HG03571 (cell line): ENCODE measurements around the gene FAM163B.
"Not testable (repeated sequence)": the region's sequence is repeated elsewhere in the genome, so short reads cannot be mapped to it uniquely, and the experiment has no call there.

Source experiments
- ATAC-seq: cut with Tn5 transposase; IDR thresholded peaks from one replicate; pipeline ENCODE4 v1.9.1; 2021; ENCODE audit not compliant: unreplicated experiment

FAM163B gene

DNA sequence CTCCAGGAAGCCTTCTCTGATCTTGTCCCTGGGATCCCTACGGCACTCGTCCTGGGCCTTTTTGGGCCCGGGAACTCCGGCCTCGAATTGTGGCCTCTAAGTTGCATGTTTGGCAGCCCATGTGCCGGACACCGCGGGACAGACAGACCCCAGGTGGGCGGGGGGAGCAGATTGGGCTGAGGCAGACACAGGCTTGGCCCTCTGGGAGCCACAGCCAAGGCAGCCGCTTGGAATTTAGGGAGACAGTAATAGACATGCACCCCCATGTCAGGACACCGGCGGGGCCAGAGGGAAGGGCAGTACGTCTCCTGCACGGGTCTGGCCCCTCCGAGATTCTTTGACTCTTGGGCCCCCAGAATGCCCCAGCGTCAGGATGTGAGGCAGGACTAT is 38.5 kb downstream of the FAM163B start:
- ATAC-seq, result no peak

DNA sequence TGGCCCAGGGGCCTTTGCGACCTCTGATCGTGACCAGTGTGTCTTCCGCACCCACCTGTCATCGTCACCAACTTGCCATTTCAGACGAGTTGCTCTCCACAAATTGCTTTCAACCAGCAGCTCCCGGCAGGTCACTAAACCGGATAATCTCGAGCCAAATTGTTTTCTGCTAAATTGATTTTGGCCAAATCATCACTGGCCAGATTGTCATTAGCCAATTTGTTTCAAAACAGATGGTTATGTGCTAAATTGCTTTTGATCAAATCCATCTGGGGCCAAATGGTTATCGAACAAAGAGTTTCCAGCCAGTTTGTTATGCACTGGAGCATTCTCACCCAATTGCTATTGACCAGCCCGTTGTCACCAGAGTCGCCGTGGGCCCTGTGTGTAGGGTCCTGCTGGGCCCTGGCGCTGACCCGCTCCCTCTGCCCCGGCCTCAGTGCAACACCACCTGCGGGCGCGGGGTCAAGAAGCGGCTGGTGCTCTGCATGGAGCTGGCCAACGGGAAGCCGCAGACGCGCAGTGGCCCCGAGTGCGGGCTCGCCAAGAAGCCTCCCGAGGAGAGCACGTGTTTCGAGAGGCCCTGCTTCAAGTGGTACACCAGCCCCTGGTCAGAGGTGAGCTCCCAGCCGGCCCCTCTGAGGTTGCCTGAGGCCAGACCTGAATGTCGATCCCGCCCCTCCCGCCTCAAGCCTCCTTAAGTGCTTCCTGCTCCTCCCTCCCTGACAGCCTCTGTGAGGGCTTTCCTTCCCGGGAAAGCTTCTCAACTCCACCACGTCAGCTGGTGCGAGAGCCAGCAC is 39.1 kb downstream of the FAM163B start:
- ATAC-seq, result no peak

DNA sequence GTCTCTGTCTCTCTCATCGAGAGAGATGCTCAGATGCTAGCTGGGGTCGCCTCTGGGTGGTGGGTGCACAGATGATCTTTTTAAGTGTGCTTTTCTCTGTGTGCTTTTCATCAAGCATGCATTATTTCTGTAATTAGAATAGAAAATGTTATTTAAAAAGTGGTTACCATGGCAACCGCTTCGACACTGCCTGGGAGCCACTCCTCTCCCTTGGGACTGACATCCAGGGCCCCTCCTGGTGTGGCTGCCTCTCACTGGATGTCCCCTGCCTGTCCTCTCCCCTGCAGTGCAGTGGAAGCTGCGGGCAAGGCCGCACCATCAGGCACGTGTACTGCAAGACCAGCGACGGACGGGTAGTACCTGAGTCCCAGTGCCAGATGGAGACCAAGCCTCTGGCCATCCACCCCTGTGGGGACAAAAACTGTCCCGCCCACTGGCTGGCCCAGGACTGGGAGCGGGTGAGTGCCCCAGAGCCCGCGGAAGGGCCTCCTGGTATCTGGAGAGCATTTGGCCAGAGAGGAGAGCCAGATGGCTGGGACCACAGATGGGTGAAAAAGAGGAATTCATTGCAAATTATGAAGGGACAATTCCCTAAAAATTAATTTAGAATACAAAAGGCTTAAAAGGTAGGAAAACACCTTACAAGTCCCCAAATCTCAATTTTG is 39.9 kb downstream of the FAM163B start:
- ATAC-seq, result no peak

DNA sequence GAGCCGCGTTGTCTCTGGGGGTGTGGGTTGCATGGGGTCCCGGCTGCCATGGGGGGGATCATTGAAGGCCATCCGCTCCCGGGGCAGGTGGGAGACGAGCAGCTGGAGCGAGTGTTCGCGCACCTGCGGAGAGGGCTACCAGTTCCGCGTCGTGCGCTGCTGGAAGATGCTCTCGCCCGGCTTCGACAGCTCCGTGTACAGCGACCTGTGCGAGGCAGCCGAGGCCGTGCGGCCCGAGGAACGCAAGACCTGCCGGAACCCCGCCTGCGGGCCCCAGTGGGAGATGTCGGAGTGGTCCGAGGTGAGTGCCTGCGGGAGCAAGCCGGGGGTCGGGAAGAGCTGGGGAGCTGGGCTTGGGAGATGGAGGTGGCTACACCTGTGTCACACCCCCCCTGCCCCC is 41.0 kb downstream of the FAM163B start:
- ATAC-seq, result no peak

DNA sequence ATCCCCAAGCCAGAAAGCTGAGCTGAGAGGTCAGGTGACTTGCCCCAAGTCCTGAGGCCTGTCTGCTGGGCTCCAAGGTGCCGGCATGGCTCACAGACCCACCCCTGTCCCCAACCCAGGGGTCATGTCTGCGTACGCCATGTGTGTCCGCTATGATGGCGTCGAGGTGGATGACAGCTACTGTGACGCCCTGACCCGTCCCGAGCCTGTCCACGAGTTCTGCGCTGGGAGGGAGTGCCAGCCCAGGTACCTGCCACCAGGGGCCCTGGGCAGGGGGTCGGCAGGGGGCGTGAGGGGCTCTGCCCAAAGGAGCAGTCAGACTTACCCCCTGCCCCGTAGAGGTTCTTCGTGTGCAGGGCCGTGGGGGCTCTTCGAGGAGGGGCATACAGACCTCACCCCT is 42.4 kb downstream of the FAM163B start:
- ATAC-seq, result no peak

DNA sequence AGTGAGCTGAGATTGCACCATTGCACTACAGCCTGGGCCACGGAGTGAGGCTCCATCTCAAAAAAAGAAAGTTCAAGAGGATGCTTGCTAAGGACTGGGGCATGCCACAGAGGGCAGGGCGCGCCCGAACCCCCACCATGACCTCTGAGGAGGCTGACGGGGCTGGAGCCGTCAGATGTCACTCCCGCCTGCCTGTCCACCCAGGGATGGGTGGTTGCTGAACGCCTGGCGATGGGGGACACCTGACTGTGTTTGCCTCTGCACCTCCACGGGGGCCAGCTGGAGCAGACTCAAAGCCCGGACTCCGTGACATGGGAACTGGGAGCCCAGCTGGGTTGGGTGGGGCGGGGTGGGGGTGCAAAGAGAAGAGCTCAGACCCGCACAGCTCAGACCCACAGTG is 42.8 kb downstream of the FAM163B start:
- no peak for ATAC-seq

DNA sequence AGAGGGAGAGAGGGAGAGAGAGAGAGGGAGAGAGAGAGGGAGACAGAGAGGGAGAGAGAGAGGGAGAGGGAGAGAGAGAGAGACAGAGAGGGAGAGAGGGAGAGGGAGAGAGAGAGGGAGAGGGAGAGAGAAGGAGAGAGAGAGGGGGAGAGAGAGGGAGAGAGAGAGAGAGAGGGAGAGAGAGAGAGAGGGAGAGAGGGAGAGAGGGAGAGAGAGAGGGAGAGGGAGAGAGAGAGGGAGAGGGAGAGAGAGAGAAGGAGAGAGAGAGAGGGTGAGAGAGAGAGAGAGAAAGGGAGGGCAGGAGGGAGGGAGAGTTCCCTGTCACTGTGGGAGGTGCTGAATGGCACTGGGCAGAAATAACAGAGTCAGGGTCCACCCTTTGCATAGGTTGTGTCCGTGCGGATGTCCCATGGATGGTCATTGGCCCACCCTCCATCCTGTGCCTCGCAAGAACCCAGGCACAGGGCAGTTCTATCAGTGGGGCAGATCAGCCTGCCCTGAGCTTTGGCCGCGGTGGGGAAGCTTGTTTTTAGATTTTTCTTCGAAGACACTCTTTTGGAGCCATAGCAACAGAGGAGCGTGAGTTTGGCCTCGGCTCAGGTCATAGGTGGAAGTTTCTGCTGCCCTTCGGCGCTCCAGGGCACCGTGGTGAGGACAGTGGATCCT is 44.6 kb downstream of the FAM163B start:
- no peak for ATAC-seq

DNA sequence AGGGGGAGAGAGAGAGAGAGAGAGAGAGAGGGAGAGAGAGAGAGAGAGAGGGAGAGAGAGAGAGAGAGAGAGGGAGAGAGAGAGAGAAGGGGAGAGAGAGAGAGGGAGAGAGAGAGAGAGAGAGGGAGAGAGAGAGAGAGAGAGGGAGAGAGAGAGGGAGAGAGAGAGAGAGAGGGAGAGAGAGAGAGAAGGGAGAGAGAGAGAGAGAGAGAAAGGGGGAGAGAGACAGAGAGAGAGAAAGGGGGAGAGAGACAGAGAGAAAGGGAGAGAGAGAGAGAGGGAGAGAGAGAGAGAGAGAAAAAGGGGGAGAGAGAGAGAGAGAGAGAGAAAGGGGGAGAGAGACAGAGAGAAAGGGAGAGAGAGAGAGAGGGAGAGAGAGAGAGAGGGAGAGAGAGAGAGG is 45.4 kb downstream of the FAM163B start:
- not testable (repeated sequence) for ATAC-seq

DNA sequence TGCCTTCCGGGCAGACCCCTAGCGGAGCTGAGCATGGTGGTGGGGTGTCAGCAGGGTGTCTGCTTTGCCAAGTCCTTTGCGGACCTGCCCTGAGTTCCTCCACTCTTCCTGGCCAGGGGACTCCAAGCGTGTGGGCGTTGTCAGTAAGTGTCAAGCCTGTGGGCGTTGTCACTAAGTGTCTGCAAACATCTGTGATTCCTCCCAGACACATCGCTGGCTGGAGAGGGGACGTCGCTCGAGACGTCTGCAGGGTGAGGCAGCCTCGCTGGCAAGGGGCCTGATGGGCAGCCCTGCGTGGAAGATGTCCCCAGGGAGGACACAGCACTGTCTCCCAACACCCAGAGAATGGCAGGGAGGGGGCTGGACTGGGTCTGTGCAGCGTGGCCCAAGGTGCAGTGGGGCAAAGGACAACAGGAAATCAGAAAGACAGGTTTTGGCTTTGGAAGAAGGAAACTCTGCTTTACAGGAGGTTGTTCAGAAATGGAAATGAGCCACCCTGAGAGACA is 45.8 kb downstream of the FAM163B start:
- no peak for ATAC-seq

DNA sequence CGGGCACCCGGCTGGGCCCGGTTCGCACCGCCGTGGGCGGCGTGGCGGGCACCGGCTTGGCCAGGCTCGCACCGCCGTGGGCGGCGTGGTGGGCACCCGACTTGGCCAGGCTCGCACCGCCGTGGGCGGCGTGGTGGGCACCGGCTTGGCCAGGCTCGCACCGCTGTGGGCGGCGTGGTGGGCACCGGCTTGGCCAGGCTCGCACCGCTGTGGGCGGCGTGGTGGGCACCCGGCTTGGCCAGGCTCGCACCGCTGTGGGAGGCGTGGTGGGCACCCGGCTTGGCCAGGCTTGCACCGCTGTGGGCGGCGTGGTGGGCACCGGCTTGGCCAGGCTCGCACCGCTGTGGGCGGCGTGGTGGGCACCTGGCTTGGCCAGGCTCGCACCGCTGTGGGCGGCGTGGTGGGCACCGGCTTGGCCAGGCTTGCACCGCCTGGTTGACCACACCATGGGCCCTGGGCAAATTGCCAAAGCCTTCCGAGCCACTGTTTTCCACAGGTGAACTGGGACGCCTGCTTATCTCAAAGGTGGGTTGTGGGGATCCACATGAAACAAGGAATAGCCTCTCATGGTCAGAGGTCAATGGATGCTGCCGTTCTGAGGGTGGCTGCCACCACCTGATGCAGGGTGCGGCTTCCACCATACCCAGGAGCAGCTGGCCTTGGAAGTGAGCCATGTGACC is 46.4 kb downstream of the FAM163B start:
- no peak for ATAC-seq

DNA sequence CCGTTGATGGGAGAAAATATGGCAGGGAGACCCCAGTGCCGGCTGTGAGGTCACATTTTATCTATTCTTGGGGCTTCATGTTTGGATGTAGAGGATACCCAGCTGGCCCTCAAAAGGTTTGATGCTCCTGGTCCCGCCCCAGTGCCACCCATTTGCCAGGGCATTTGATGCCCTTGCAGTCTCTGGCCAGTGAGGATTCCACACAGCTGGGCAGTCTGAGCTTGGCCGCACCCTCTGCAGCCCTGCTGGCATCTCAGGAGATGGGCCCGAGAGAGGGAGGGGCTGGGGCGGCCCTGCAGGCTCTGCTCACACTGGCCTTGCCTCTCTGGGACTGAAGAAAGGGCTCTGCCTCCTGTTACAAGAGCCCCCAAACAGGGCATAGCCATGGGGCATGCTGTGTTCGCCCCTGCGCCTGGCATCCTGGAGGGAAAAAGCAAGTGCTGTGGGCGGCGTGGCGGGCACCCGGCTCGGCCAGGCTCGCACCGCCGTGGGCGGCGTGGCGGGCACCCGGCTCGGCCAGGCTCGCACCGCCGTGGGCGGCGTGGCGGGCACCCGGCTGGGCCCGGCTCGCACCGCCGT is 47.1 kb downstream of the FAM163B start:
- no peak for ATAC-seq

DNA sequence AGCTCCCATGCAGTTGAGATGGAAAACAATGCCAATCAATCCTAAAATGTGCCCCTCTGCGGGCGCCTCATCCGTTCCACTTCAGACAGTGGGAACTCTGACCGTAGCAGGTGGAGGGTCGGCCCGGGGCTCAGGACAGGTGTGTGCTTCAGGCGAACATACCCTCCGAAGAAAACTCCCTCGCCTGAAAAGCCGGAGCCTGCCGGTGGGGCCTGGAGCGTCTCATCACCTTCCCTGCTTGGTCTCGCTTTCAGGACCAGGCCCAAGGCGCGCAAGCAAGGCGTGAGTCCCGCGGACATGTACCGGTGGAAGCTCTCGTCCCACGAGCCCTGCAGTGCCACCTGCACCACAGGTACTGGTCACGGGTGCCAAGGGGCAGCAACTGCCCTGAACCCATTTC is 48.2 kb downstream of the FAM163B start:
- no peak for ATAC-seq

DNA sequence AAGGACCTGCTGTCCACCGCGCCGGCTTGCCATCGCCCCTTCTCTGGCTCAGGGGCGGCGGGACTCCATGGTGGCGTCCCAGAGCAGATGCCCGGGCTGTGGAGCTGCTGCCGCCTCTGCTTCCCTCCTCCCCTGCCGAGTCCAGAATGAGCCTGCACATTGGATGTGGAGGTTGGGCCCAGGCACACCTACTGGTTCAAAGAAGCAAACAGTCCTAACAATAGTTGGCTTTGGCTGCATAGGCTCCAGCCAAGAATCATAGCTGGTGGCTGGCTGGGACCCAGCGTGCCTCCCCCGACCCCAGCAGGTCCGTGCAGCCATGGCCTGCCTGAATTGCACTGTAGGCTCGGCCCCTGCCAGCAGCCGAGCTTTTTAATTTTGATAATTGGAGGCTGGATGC is 48.9 kb downstream of the FAM163B start:
- ATAC-seq, result no peak

DNA sequence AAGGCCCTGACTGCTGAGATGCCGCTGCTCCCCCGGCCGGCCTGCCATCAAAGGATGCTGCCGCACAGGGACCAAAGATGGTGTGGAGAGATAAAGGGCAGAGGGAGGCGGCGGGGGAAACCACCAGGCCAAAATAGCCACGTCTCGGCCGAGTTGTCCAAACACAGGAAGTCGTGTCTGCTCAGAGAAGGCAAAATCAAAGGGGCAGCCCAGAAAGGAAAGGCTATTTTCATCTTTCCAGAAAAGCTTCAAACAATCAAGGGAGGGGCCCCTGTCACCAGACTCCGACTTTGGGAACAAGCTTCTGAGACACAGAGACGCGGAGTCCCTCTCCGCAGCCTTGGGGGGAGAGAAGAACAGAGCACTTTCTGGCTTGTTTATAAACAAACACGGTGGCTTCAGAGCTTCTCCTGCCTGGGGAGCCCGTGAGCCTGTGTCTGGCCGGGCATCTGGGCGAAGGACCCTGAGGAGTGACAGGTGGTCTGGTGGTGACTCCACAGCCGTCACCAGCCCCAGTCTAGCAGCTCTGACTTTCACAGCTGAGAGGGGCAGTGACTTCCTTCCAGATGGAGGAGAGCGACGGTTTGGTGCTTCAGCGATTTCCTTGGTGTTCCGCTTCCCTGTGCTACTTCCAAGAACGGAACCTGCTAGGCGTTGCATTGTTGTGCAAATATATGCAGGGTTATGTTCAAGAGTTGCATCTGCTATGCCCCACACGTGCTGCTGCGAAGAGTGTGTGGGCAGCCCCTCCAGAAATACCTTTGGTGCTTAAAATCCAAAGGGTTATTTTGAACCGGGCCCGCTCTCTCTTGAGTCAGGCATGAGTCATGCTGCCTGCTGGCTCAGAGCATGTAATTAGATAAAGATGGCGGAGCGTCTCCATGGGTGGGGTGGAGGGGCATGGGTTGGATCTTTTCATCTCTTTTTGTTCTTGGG is 50.7 kb downstream of the FAM163B start:
- ATAC-seq, result no peak

DNA sequence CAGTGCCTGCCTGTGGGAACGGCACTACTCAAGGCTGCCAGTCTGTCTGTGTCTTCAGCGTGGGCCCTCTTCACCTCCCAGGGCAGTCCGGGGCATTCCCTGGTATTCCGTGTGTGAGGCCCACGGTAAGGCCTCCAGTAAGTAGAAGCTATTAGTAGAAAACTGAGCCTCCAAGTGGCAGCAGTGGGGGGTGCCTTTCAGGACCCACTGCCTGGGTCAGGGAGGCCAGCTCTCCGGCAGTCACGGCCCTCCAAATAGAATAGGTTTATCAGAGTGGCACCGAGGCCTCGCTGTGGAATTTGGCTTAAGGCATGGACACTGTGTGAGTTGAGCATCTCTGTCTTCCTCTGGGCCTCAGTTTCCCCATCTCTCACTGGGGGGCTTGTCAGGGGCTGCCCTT is 51.6 kb downstream of the FAM163B start:
- ATAC-seq, result no peak

DNA sequence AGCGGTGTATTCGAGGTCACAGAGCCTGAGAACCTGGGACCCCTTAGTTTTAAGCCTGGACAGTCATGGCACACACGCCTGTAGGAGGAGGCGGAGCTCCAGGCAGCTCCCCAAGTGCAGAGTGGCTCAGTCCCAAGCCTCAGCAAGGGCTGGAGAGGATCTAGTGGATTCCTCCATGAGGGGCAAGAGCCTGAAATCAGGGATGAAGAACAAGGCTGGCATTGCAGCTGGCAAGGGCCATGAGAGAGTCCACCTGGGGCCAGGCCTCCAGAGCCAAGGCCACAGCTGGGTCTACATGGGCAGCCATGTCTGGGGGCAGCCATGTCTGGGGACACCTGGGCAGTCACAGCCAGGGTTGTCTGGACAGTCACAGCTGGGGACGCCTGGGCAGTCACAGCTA is 52.8 kb downstream of the FAM163B start:
- ATAC-seq, result no peak

DNA sequence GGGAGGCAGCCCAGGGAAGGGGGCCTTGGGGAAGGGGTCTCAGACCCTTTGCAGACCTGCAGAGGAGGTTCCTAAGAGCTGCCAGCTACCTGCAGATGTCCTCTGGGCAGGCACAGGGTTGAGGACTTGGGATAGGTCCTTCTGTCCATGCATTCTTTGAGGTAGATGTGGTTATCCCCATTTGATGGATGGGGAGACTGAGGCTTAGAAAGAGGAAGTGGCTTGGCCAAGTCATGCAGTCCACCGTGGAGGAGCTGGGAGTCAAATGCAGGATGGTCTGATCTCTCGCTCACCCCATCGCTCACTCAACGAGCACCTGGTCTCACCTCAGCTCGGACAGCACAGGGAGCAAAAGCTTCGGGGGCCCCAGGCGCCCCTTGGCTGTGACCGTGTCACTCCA is 54.5 kb downstream of the FAM163B start:
- no peak for ATAC-seq

DNA sequence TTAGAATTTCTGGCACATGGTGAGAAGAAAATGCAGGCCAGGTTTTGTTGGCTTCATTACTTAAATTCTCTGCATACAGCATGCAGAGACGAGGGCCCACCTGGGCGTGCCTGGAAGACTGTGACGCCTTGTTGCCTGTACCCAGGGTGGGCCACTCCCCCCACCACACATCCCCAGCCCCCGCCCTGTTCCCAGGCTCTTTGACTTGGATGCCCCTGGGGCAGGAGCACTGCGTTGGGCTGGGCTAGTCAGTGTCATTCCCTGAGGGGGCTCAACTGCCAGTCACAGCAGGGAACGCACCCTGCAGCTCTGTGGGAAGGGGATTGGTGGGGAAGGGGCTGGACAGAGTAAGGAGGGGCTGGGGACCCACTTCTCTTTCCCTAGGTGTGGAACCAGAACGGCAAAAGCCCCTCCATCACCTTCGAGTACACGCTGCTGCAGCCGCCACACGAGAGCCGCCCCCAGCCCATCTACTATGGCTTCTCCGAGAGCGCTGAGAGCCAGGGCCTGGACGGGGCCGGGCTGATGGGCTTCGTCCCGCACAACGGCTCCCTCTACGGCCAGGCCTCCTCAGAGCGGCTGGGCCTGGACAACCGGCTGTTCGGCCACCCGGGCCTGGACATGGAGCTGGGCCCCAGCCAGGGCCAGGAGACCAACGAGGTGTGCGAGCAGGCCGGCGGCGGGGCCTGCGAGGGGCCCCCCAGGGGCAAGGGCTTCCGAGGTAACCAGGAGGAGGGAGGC is 55.0 kb downstream of the FAM163B start:
- ATAC-seq, result no peak

DNA sequence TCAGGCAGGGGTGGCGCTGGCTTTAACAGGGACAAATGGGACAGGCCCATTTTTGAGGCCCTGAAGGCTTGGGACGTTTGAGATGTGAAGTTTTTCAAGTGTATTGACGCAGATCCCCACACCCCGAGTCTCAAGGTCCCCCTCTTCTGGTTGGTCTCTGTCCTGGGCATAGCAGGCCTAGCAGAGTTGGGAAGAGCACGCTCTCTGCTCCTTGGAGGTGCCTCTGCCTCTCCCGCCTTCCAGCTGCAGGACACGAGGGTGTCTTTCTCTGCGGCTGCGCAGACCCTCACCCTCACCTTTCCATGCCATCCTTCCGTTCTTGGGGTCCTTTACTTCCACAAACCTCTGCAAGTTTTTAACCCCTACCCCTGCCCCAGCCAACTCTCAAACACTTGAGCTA is 56.1 kb downstream of the FAM163B start:
- ATAC-seq, result no peak
